Skin of body (tissue), 2 donors: Measurements from ENCODE around the gene NPY1R. TPM values are rescaled to one million over a fixed set of nuclear protein-coding genes. Genes with fewer than 3 reads are reported as not detected.

ENCODE experiments used
- DNase-seq: peaks from one replicate; lab custom pipeline; 2025; lab: John Stamatoyannopoulos, UW
- total RNA-seq: library from RNA; depleted of rRNA; stranded (reverse); fragments of >200 nt; gene quantifications from one replicate; pipeline ENCODE4 v1.2.3, GENCODE V29; 2014

The NPY1R gene
- total RNA-seq, 1 donor from 2014 or later, result 5.6 TPM

DNA sequence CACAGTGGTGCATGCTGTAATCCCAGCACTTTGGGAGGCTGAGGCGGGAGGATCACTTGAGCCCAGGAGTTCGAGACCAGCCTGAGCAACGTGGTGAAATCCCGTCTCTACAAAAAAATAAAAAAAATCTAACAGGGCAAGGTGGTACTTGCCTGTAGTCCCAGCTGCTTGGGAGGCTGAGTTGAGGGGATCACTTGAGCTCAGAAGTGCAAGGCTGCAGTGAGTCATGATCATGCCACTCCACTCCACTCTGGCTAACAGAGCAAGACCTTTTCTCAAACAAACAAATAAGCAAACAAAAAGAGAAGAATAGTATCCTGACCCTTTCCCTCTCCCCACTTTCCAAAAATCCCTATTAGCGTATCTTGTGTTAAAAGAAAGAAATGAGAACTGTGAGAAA lies 52.7 kb downstream of the NPY1R start:
- no peak for DNase-seq

DNA sequence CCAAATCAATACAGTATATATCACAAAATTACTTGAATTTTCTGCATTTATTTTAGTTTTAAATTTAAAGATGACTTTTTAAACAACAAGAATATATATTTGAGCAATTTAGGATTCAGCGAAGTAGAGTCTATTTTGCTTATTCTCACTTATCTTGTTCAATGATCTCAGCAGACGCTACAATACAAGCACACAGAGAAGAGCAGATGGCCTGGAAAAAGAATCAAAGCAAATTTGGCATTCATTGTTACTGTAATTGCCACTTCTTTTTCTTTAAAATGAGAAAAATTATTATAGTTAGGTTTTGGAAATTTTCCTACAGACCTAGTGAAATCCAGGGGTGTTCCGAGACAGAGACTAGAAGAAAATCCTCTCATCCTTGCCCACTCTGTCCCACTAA lies 57.5 kb downstream of the NPY1R start:
- no peak for DNase-seq

Other genes with a start within 250 kb of the NPY1R start
- 22.6 TPM for gene NAF1, start 165.7 kb downstream of the NPY1R start, total RNA-seq
- 0.20 TPM for gene NPY5R, start 11.3 kb upstream of the NPY1R start, total RNA-seq
- not detected for gene TKTL2, start 141.2 kb upstream of the NPY1R start, total RNA-seq
- 23.2 TPM for gene TMA16, start 162.1 kb upstream of the NPY1R start, total RNA-seq